Mesenchymal stem cell (in vitro differentiated cells and primary cell): ENCODE data around the gene DZANK1.

Experiments used
- DNase-seq: peaks from one replicate; pipeline ENCODE4 v3.0.0-alpha.2; 2013
- H2AFZ ChIP-seq: one replicate; pipeline ENCODE4 v1.6.1; 2013; ENCODE audit warnings: low read depth, mild to moderate bottlenecking, control low read depth, inconsistent platforms, low read length, moderate library complexity
- H2AK5ac ChIP-seq: 2 replicates; pipeline ENCODE4 v1.6.1; 2013; ENCODE audit warnings: low read length, moderate library complexity, mild to moderate bottlenecking, inconsistent platforms; ENCODE audit not compliant: severe bottlenecking
- H2BK120ac ChIP-seq: one replicate; pipeline ENCODE4 v1.6.1; 2013; ENCODE audit warnings: low read depth, mild to moderate bottlenecking, inconsistent platforms, low read length, moderate library complexity
- H2BK12ac ChIP-seq, 2 experiments: one replicate each; pipeline ENCODE4 v1.6.1; 2013; ENCODE audit warnings: inconsistent platforms in 2 of 2, low read length in 2 of 2, mild to moderate bottlenecking in 2 of 2, moderate library complexity in 2 of 2, control low read depth in 1 of 2
- H2BK15ac ChIP-seq: one replicate; pipeline ENCODE4 v1.6.1; 2013; ENCODE audit warnings: mild to moderate bottlenecking, low read depth, inconsistent platforms; ENCODE audit not compliant: poor library complexity, severe bottlenecking
- H2BK5ac ChIP-seq: 2 replicates; pipeline ENCODE4 v1.6.1; 2013; ENCODE audit warnings: low read depth, mild to moderate bottlenecking, low read length, control low read depth, inconsistent platforms; ENCODE audit not compliant: poor library complexity, severe bottlenecking
- H3K14ac ChIP-seq, 2 experiments: one replicate each; pipeline ENCODE4 v1.6.1; 2013; ENCODE audit warnings: inconsistent platforms in 2 of 2, low read length in 2 of 2, control low read depth in 1 of 2, mild to moderate bottlenecking in 1 of 2, moderate library complexity in 1 of 2
- H3K18ac ChIP-seq, 2 experiments: one replicate each; pipeline ENCODE4 v1.6.1; 2013; ENCODE audit warnings: inconsistent platforms in 2 of 2, low read length in 2 of 2, control low read depth in 1 of 2, low read depth in 1 of 2, mild to moderate bottlenecking in 1 of 2
- H3K23ac ChIP-seq, 2 experiments: one replicate each; pipeline ENCODE4 v1.6.1; 2013; ENCODE audit warnings: inconsistent platforms in 2 of 2, low read length in 2 of 2, mild to moderate bottlenecking in 2 of 2, moderate library complexity in 2 of 2, control low read depth in 1 of 2
- H3K27ac ChIP-seq: 2 replicates; pipeline ENCODE4 v1.5.1; 2013; ENCODE audit warnings: mild to moderate bottlenecking, moderate library complexity, low read length, control low read depth, inconsistent platforms; ENCODE audit not compliant: poor library complexity, severe bottlenecking
- H3K27me3 ChIP-seq, 2 experiments: 2 replicates each; pipeline versions ENCODE4 v1.6.1 to v1.7.0; 2013; ENCODE audit warnings: low read length in 2 of 2, mild to moderate bottlenecking in 2 of 2, moderate library complexity in 2 of 2, control low read depth in 1 of 2, inconsistent platforms in 1 of 2; ENCODE audit not compliant: control insufficient read depth in 1 of 2, insufficient read depth in 1 of 2
- H3K36me3 ChIP-seq, 2 experiments: 2 replicates each; pipeline versions ENCODE4 v1.6.1 to v1.7.0; 2013; ENCODE audit warnings: low read length in 2 of 2, control low read depth in 1 of 2, inconsistent platforms in 1 of 2, low read depth in 1 of 2, mild to moderate bottlenecking in 1 of 2; ENCODE audit not compliant: insufficient read depth in 2 of 2, control insufficient read depth in 1 of 2
- H3K4ac ChIP-seq, 2 experiments: one replicate each; pipeline ENCODE4 v1.6.1; 2013; ENCODE audit warnings: inconsistent platforms in 2 of 2, low read length in 2 of 2, mild to moderate bottlenecking in 2 of 2, moderate library complexity in 2 of 2, control low read depth in 1 of 2, low read depth in 1 of 2
- H3K4me1 ChIP-seq: 2 replicates; pipeline ENCODE4 v1.6.1; 2013; ENCODE audit warnings: low read depth, low read length, control low read depth; ENCODE audit not compliant: control insufficient read depth, insufficient read depth
- H3K4me2 ChIP-seq: 2 replicates; pipeline ENCODE4 v1.6.1; 2013; ENCODE audit warnings: low read length, mild to moderate bottlenecking, inconsistent platforms; ENCODE audit not compliant: poor library complexity, severe bottlenecking
- H3K4me3 ChIP-seq, 2 experiments: 2 replicates each; pipeline versions ENCODE4 v1.5.1 to v1.7.0; 2013; ENCODE audit warnings: low read length in 2 of 2, mild to moderate bottlenecking in 2 of 2, control low read depth in 1 of 2, low read depth in 1 of 2; ENCODE audit not compliant: insufficient read depth in 1 of 2
- H3K79me1 ChIP-seq: replicated peaks from 2 replicates; pipeline ENCODE4 v1.6.1; 2013; ENCODE audit warnings: mild to moderate bottlenecking, control low read depth, low read length, inconsistent platforms; ENCODE audit not compliant: poor library complexity, severe bottlenecking
- H3K9ac ChIP-seq: 2 replicates; pipeline ENCODE4 v1.7.0; 2013; ENCODE audit warnings: mild to moderate bottlenecking, low read length, moderate library complexity
- H3K9me3 ChIP-seq: 2 replicates; pipeline ENCODE4 v1.7.0; 2013; ENCODE audit warnings: mild to moderate bottlenecking, low read length; ENCODE audit not compliant: control insufficient read depth
- H4K8ac ChIP-seq: one replicate; pipeline ENCODE4 v1.6.1; 2013; ENCODE audit warnings: inconsistent platforms, mild to moderate bottlenecking, low read length, moderate library complexity
- H4K91ac ChIP-seq: one replicate; pipeline ENCODE4 v1.6.1; 2013; ENCODE audit warnings: mild to moderate bottlenecking, low read length, inconsistent platforms
- WGBS: methylation state at CpG from one replicate; pipeline ENCODE4 v1.1.7; 2013; ENCODE audit warnings: mixed read lengths; 5-methylcytosine and 5-hydroxymethylcytosine counted together

DZANK1 gene

GRCh38 chr20:18488301-18488700, 21.5 kb upstream of the DZANK1 start:
- WGBS: 91% methylated on average over 1 of the region's 3 CpGs
- Histone ChIP-seq H3K9me3 (no peaks in the 10 kb centered on the region), H2AFZ (no peak overlapping the region), H3K4me3 (no peak overlapping the region), H3K4me1 (no peaks in the 10 kb centered on the region), H3K4me2 (no peak overlapping the region), H3K27ac (no peak overlapping the region), H4K91ac (no peak overlapping the region), H2BK12ac (no peak overlapping the region), H3K27me3 (no peaks in the 10 kb centered on the region), H3K36me3 (peaks cover 3 to 64% of the 10 kb centered on the region in 2 experiments), H3K23ac (no peak overlapping the region), H3K4ac (no peak overlapping the region), H3K18ac (no peak overlapping the region), H2BK15ac (no peak overlapping the region), H2AK5ac (no peak overlapping the region), H3K9ac (no peak overlapping the region), H2BK120ac (no peak overlapping the region), H2BK5ac (no peak overlapping the region), H4K8ac (no peak overlapping the region), H3K14ac (no peak overlapping the region), H3K79me1 (peaks cover 2% of the 10 kb centered on the region)
- no peak for DNase-seq

- H2AFZ ChIP-seq: no peak overlapping the region
- H3K23ac ChIP-seq: no peak overlapping the region
- H3K27me3 ChIP-seq: no peaks in the 10 kb centered on the region
- no peak overlapping the region for H4K91ac ChIP-seq
- no peak overlapping the region for H2BK12ac ChIP-seq
- H2BK15ac ChIP-seq: no peak overlapping the region
- no peak overlapping the region for H3K27ac ChIP-seq
- no peak for DNase-seq
- H3K79me1 ChIP-seq: no peaks in the 10 kb centered on the region
- H3K9ac ChIP-seq: no peak overlapping the region
- no peak overlapping the region for H3K4me3 ChIP-seq
- H3K14ac ChIP-seq: no peak overlapping the region
- H2BK5ac ChIP-seq: no peak overlapping the region
- no peak overlapping the region for H4K8ac ChIP-seq
- no peaks in the 10 kb centered on the region for H3K4me1 ChIP-seq
- no peak overlapping the region for H3K4ac ChIP-seq
- no peak overlapping the region for H2AK5ac ChIP-seq
- H3K9me3 ChIP-seq: no peaks in the 10 kb centered on the region
- no peak overlapping the region for H3K4me2 ChIP-seq
- 96% methylated on average over 4 of the region's 4 CpGs for WGBS
- no peak overlapping the region for H3K18ac ChIP-seq
- H3K36me3 ChIP-seq: peaks cover 21 to 82% of the 10 kb centered on the region in 2 experiments
- no peak overlapping the region for H2BK120ac ChIP-seq
Observed at GRCh38 chr20:18481596-18481995, 14.8 kb upstream of the DZANK1 start.

- DNase-seq: no peak
- H4K91ac ChIP-seq: no peak overlapping the region
- no peak overlapping the region for H2BK5ac ChIP-seq
- H3K36me3 ChIP-seq: peaks cover 24 to 91% of the 10 kb centered on the region in 2 experiments
- no peaks in the 10 kb centered on the region for H3K27me3 ChIP-seq
- H3K27ac ChIP-seq: no peak overlapping the region
- whole genome bisulfite sequencing: 93% methylated on average over 1 of the region's 1 CpG
- H3K4me2 ChIP-seq: no peak overlapping the region
- H3K4me3 ChIP-seq: no peak overlapping the region
- H3K14ac ChIP-seq: no peak overlapping the region
- no peak overlapping the region for H2AFZ ChIP-seq
- no peak overlapping the region for H2BK15ac ChIP-seq
- no peak overlapping the region for H2BK120ac ChIP-seq
- no peaks in the 10 kb centered on the region for H3K9me3 ChIP-seq
- no peak overlapping the region for H2BK12ac ChIP-seq
- H3K23ac ChIP-seq: no peak overlapping the region
- H3K9ac ChIP-seq: no peak overlapping the region
- H4K8ac ChIP-seq: no peak overlapping the region
- no peaks in the 10 kb centered on the region for H3K4me1 ChIP-seq
- no peak overlapping the region for H2AK5ac ChIP-seq
- no peak overlapping the region for H3K4ac ChIP-seq
- no peaks in the 10 kb centered on the region for H3K79me1 ChIP-seq
- H3K18ac ChIP-seq: no peak overlapping the region
Observed at GRCh38 chr20:18477821-18478220, 11.0 kb upstream of the DZANK1 start.

DNA sequence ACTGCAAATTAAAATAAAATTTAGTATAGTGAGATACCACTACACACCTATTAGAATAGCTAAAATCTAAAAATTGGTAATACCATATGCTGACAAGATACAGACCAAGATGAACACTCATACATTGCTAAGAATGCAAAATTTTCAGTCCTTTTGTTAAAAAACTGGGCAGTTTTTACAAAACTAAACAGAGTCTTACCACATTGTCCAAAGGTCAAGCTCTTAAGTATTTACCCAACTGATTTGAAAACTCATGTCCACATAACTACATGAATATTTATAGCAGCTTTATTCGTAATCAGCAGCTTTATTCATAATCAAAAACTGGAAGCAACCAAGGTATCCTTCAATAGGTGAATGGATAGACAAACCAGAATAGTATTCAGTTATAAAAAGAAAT, 10.4 kb upstream of the DZANK1 start:
- Histone ChIP-seq H2BK12ac (no peak overlapping the region), H3K27me3 (no peaks in the 10 kb centered on the region), H3K4me1 (no peaks in the 10 kb centered on the region), H4K91ac (no peak overlapping the region), H3K23ac (no peak overlapping the region), H2BK15ac (no peak overlapping the region), H3K14ac (no peak overlapping the region), H3K9ac (no peak overlapping the region), H2AK5ac (no peak overlapping the region), H2BK120ac (no peak overlapping the region), H3K9me3 (no peaks in the 10 kb centered on the region), H3K18ac (no peak overlapping the region), H3K79me1 (no peaks in the 10 kb centered on the region), H3K4me2 (no peak overlapping the region), H2AFZ (no peak overlapping the region), H4K8ac (no peak overlapping the region), H3K4me3 (no peak overlapping the region), H3K27ac (no peak overlapping the region), H2BK5ac (no peak overlapping the region), H3K36me3 (peaks cover 23 to 88% of the 10 kb centered on the region in 2 experiments), H3K4ac (no peak overlapping the region)
- whole genome bisulfite sequencing: 83% methylated on average over 1 of the region's 1 CpG
- no peak for DNase-seq
